Astrocyte (in vitro differentiated cells and primary cell): ENCODE measurements around the gene TSHB.

Experiments
- CTCF ChIP-seq: IDR thresholded peaks from 2 replicates; pipeline ENCODE4 v1.5.1; 2011; ENCODE audit warnings: low read depth, mild to moderate bottlenecking, inconsistent platforms, low read length, moderate library complexity; ENCODE audit not compliant: insufficient read depth
- EZH2 ChIP-seq: IDR thresholded peaks from 2 replicates; pipeline ENCODE4 v1.6.1; 2012; ENCODE audit warnings: mild to moderate bottlenecking, low read length, inconsistent platforms; ENCODE audit not compliant: insufficient read depth

GRCh38 chr1:114997510-114998289, 31.9 kb upstream of the TSHB start:
- TF ChIP-seq CTCF (no peak), EZH2 (no peak)
